WERI-Rb-1 (cell line): ENCODE measurements around the gene KDELR1.

Experiments
- DNase-seq: peaks from one replicate; pipeline ENCODE4 v3.0.0-alpha.2; 2020
- H3K27ac ChIP-seq: fragments of 250-450 bp; sonication (Bioruptor Pico); 2 replicates; pipeline ENCODE4 v1.5.1; 2020; ENCODE audit warnings: mild to moderate bottlenecking, moderate library complexity
- H3K27me3 ChIP-seq: fragments of 250-450 bp; sonication (Bioruptor Pico); 2 replicates; pipeline ENCODE4 v1.5.1; 2021; ENCODE audit warnings: mild to moderate bottlenecking, low read depth, moderate library complexity; ENCODE audit not compliant: insufficient read depth, severe bottlenecking
- H3K36me3 ChIP-seq: fragments of 250-450 bp; sonication (Bioruptor Pico); 2 replicates; pipeline ENCODE4 v1.5.1; 2020; ENCODE audit warnings: mild to moderate bottlenecking, moderate library complexity
- H3K4me3 ChIP-seq: 2 replicates; pipeline ENCODE4 v1.5.1; 2011; ENCODE audit warnings: low read depth, mild to moderate bottlenecking, control low read depth, low read length
- H3K9me3 ChIP-seq: fragments of 250-450 bp; sonication (Bioruptor Pico); 2 replicates; pipeline ENCODE4 v1.5.1; 2021; ENCODE audit warnings: mild to moderate bottlenecking, moderate library complexity; ENCODE audit not compliant: severe bottlenecking
- TF ChIP-seq, protein P1 (sequence below): IDR thresholded peaks from 2 replicates; pipeline ENCODE4 v1.5.1; 2011; ENCODE audit warnings: low read depth, mild to moderate bottlenecking, control low read depth, inconsistent platforms, low read length

Gene KDELR1

DNA sequence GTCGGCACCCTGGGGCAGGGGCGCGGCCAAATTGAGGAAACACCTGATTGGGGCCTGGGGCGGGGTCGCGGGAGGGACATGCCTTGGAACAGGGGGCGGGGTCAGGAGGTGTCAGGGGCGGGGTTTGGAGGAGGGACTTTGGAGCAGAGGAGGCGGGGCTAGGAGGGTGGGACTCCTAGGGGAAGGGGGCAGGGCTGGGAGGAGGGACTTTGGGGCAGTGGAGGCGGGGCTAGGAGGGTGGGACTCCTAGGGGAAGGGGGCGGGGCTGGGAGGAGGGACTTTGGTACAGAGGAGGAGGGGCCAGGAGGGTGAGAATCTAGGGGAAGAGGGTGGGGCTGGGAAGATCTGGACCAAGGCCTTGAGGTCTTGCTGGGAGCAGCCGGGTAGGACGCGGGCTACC, 24.0 kb upstream of the KDELR1 start:
- TF ChIP-seq, protein P1, sequence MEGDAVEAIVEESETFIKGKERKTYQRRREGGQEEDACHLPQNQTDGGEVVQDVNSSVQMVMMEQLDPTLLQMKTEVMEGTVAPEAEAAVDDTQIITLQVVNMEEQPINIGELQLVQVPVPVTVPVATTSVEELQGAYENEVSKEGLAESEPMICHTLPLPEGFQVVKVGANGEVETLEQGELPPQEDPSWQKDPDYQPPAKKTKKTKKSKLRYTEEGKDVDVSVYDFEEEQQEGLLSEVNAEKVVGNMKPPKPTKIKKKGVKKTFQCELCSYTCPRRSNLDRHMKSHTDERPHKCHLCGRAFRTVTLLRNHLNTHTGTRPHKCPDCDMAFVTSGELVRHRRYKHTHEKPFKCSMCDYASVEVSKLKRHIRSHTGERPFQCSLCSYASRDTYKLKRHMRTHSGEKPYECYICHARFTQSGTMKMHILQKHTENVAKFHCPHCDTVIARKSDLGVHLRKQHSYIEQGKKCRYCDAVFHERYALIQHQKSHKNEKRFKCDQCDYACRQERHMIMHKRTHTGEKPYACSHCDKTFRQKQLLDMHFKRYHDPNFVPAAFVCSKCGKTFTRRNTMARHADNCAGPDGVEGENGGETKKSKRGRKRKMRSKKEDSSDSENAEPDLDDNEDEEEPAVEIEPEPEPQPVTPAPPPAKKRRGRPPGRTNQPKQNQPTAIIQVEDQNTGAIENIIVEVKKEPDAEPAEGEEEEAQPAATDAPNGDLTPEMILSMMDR: no peak
- no peak overlapping the region for H3K4me3 ChIP-seq
- H3K27ac ChIP-seq: no peak overlapping the region
- no peaks in the 10 kb centered on the region for H3K27me3 ChIP-seq
- DNase-seq: peak; percentile 84
- peaks cover 3% of the 10 kb centered on the region; the same call in 1 of the 2 replicates for H3K36me3 ChIP-seq
- H3K9me3 ChIP-seq: no peaks in the 10 kb centered on the region

DNA sequence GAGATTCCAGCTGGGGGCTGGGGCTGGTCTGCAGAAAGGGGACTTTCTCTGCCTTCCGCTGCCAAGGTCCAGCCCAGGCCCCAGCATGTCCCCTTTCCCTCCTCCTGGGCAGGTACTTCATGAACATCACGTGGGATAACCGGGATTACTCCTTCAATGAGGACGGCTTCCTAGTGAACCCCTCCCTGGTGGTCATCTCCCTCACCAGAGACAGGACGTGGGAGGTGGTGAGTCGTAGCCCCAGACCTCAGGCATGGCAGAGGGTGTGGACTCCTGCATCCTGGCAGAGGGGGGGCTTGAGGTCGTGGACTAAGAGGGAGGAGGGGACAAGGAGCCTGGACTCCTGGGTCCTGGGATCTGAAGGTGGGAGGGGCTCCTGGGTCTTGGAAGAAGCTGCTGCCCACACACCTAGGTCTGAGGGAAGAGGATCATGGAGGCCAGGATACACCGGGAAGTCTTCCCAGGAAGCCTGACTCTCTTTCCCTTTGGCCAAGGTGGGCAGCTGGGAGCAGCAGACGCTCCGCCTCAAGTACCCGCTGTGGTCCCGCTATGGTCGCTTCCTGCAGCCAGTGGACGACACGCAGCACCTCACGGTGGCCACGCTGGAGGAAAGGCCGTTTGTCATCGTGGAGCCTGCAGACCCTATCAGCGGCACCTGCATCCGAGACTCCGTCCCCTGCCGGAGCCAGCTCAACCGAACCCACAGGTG, 22.7 kb upstream of the KDELR1 start:
- no peak overlapping the region for H3K27ac ChIP-seq
- no peak for DNase-seq
- H3K27me3 ChIP-seq: no peaks in the 10 kb centered on the region
- TF ChIP-seq, protein P1: no peak
- H3K9me3 ChIP-seq: no peaks in the 10 kb centered on the region
- H3K36me3 ChIP-seq: peaks cover 3% of the 10 kb centered on the region; the same call in 1 of the 2 replicates
- no peak overlapping the region for H3K4me3 ChIP-seq

DNA sequence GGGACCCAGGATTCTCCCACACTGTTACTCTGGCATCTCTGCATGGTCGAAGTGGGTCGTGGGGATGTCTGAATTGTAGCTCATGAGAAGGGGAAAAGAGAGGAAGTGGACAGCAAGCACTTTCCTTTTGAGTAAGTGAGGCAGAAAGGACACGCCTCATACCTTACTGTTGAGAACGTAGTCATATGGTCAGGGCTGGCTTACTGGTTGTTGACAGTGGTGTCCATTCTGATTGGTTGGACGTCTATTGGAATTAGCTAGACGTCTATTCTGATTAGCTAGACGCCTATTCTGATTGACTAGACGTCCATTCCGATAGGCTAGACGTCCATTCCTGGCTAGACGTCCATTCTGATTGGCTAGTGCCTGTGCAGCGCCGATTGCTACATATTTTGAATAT, 14.5 kb upstream of the KDELR1 start:
- Histone ChIP-seq H3K27me3 (no peaks in the 10 kb centered on the region), H3K36me3 (no peaks in the 10 kb centered on the region), H3K9me3 (no peaks in the 10 kb centered on the region), H3K27ac (no peak overlapping the region), H3K4me3 (no peak overlapping the region)
- no peak for DNase-seq
- TF ChIP-seq, protein P1: no peak

DNA sequence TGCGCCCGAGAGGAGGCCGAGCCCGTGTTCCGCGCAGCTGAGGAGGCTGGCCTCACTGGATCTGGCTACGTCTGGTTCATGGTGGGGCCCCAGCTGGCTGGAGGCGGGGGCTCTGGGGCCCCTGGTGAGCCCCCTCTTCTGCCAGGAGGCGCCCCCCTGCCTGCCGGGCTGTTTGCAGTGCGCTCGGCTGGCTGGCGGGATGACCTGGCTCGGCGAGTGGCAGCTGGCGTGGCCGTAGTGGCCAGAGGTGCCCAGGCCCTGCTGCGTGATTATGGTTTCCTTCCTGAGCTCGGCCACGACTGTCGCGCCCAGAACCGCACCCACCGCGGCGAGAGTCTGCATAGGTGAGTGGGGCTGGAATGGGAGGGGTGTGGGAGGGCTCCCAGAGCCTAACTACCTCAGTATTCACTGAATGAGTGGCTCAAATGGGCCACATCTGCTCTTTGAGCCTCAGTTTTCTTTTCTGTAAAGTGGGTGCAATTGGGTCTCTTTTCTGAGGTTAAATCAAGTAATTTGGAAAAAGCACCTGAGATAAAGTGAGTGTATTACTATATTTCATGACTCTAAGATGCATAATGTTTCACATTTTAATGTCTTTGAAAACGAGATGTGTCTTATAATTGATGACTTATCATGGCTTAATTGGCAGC, 13.8 kb upstream of the KDELR1 start:
- H3K27me3 ChIP-seq: no peaks in the 10 kb centered on the region
- H3K9me3 ChIP-seq: no peaks in the 10 kb centered on the region
- peak overlapping the region; percentile 55; the same call in 1 of the 2 replicates for H3K27ac ChIP-seq
- H3K4me3 ChIP-seq: no peak overlapping the region
- peaks cover 3% of the 10 kb centered on the region; the same call in 1 of the 2 replicates for H3K36me3 ChIP-seq
- TF ChIP-seq, protein P1: no peak
- no peak for DNase-seq

DNA sequence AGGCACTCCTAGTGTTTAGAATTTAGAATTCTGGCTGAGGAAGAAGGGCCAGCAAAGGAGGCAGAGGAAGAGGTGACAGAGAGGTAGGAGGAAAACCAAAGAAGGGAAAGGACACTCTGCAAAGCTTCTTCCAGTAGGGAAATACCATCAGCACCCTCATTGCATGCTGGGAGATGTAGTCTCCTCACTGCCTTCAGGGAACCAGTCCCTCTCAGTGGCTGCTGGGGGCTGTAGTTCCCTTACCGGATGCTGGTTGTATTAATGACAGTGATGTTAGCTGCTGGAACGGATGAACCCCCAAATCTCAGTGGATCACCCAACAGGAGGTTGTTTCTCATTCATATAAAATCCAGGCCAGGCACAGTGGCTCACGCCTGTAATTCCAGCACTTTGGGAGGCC, 12.3 kb upstream of the KDELR1 start:
- Histone ChIP-seq H3K27me3 (no peaks in the 10 kb centered on the region), H3K4me3 (no peak overlapping the region), H3K27ac (0 out of 2 replicates have a peak overlapping the region, but pooled peaks have one; percentile 9), H3K36me3 (peaks cover 3% of the 10 kb centered on the region; the same call in 1 of the 2 replicates), H3K9me3 (no peaks in the 10 kb centered on the region)
- TF ChIP-seq, protein P1: no peak
- peak; percentile 74 for DNase-seq
